ENCODE data around the gene FAM240B. TPM values are rescaled to one million over a fixed set of nuclear protein-coding genes. Genes with fewer than 3 reads are reported as not detected.

Gene FAM240B
- total RNA-seq, 1 experiment from 2014 or later: not detected

GRCh38 chr9:38686933-38687332, 33.0 kb downstream of the FAM240B start:
- no peaks in the 10 kb centered on the region for H3K36me3 Mint-ChIP-seq (ENCODE audit: insufficient read depth in 1 of 3, low read depth in 3 of 3)

More at GRCh38 chr9:38686933-38687332, 33.0 kb downstream of the FAM240B start:
- no peak overlapping the region for H4K91ac ChIP-seq (ENCODE audit: insufficient read length, low read depth, low read length)
- H2BK12ac ChIP-seq (ENCODE audit: insufficient read length, low read depth, low read length): no peak overlapping the region
- H3K27me3 ChIP-seq (ENCODE audit: insufficient read depth, low read length): no peaks in the 10 kb centered on the region
- no peaks in the 10 kb centered on the region for H3K9me3 ChIP-seq (ENCODE audit: control insufficient read depth, low read depth, low read length)
- no peaks in the 10 kb centered on the region for H3K9me3 Mint-ChIP-seq
- no peak overlapping the region for H3K27ac ChIP-seq (ENCODE audit: insufficient read length, low read depth, low read length)
- H3K18ac ChIP-seq (ENCODE audit: insufficient read length, low read depth, low read length): no peak overlapping the region
- no peak overlapping the region for H3K9ac ChIP-seq (ENCODE audit: extremely low read depth, insufficient read length, low read length)
- no peak for DNase-seq
- no peaks in the 10 kb centered on the region for H3K79me1 ChIP-seq (ENCODE audit: insufficient read depth, low read depth, low read length, poor library complexity, severe bottlenecking)
- H3T11ph ChIP-seq (ENCODE audit: low read length): no peak overlapping the region
- H2AK5ac ChIP-seq (ENCODE audit: insufficient read length, low read length): no peak overlapping the region
- no peak overlapping the region for H3K4ac ChIP-seq (ENCODE audit: low read depth, low read length)
- 0 out of 5 replicates have a peak overlapping the region, but pooled peaks of 1 of the 2 experiments have one; percentile 28 for H3K4me3 Mint-ChIP-seq
- no peak overlapping the region for H4K8ac ChIP-seq (replicated peaks; ENCODE audit: insufficient read length, low read depth, low read length)
- no peak overlapping the region for H3K23ac ChIP-seq (ENCODE audit: insufficient read length, low read depth, low read length)
- H3K27ac Mint-ChIP-seq: peak overlapping the region; percentile 78 to 91 (median 85); a peak in 5 of 7 replicates
- H3K4me1 Mint-ChIP-seq: peaks cover 87 to 90% of the 10 kb centered on the region in 2 experiments
- peaks cover 33% of the 10 kb centered on the region for H3K4me1 ChIP-seq (ENCODE audit: insufficient read depth, low read length)
- no peaks in the 10 kb centered on the region for H3K27me3 Mint-ChIP-seq (ENCODE audit: low read depth)
- H4K20me1 ChIP-seq (ENCODE audit: control insufficient read depth, insufficient read depth, insufficient read length): no peaks in the 10 kb centered on the region
- H3K14ac ChIP-seq (ENCODE audit: insufficient read depth, low read length): no peak overlapping the region
- no peak overlapping the region for H2BK20ac ChIP-seq (ENCODE audit: low read depth, low read length, poor library complexity, severe bottlenecking)
- H3K4me2 ChIP-seq (ENCODE audit: insufficient read depth, insufficient read length, low read length): no peak overlapping the region
- H2BK15ac ChIP-seq (ENCODE audit: low read depth, low read length): no peak overlapping the region
- H4K5ac ChIP-seq (ENCODE audit: insufficient read length, low read depth, low read length): no peak overlapping the region
- H2BK5ac ChIP-seq (ENCODE audit: insufficient read length, low read length): no peak overlapping the region
- WGBS (ENCODE audit: extremely low coverage, insufficient read length, low lambda C conversion rate): no CpG with 5 or more reads among the region's 10 CpGs
- no peaks in the 10 kb centered on the region for H3K23me2 ChIP-seq (ENCODE audit: insufficient read length, low read depth, low read length, poor library complexity, severe bottlenecking)
- H3K56ac ChIP-seq (ENCODE audit: insufficient read length, low read depth, low read length): no peak overlapping the region
- TF ChIP-seq, protein P1, sequence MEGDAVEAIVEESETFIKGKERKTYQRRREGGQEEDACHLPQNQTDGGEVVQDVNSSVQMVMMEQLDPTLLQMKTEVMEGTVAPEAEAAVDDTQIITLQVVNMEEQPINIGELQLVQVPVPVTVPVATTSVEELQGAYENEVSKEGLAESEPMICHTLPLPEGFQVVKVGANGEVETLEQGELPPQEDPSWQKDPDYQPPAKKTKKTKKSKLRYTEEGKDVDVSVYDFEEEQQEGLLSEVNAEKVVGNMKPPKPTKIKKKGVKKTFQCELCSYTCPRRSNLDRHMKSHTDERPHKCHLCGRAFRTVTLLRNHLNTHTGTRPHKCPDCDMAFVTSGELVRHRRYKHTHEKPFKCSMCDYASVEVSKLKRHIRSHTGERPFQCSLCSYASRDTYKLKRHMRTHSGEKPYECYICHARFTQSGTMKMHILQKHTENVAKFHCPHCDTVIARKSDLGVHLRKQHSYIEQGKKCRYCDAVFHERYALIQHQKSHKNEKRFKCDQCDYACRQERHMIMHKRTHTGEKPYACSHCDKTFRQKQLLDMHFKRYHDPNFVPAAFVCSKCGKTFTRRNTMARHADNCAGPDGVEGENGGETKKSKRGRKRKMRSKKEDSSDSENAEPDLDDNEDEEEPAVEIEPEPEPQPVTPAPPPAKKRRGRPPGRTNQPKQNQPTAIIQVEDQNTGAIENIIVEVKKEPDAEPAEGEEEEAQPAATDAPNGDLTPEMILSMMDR (conservative IDR thresholded peaks at IDR 0.05): no peak
- H2AFZ ChIP-seq (ENCODE audit: low read length): no peak overlapping the region
- H3K79me2 ChIP-seq (ENCODE audit: insufficient read depth, low read length): no peaks in the 10 kb centered on the region
- H2BK120ac ChIP-seq (ENCODE audit: low read depth, low read length, poor library complexity, severe bottlenecking): no peak overlapping the region
